Measurements from ENCODE around the gene CNIH2. TPM values are rescaled to one million over a fixed set of nuclear protein-coding genes. Genes with fewer than 3 reads are reported as not detected.
"Not testable (repeated sequence)": the region's sequence is repeated elsewhere in the genome, so short reads cannot be mapped to it uniquely, and the experiment has no call there.

The CNIH2 gene
- total and polyA plus RNA-seq, 7 experiments from 2014 or later = 1.3 to 12.3 (median 2.9) TPM; not detected in 2

- Histone ChIP-seq H3K4me1 (ENCODE audit: control insufficient read depth in 2 of 2, insufficient read depth in 2 of 2, low read length in 2 of 2) (peaks cover 16 to 34% of the 10 kb centered on the region in 2 donors), H3K36me3 (ENCODE audit: control insufficient read depth in 2 of 3, insufficient read depth in 3 of 3, low read length in 3 of 3) (peaks cover 10 to 51% (median 14%) of the 10 kb centered on the region in 3 experiments), H3K27me3 (ENCODE audit: control insufficient read depth in 2 of 2, insufficient read depth in 2 of 2, low read length in 2 of 2) (no peaks in the 10 kb centered on the region), H3K9me3 (ENCODE audit: control insufficient read depth in 2 of 3, low read length in 3 of 3) (no peaks in the 10 kb centered on the region), H3K4me3 (ENCODE audit: low read length) (no peak overlapping the region), H3K27ac (ENCODE audit: low read depth, low read length) (no peak overlapping the region)
- H3K4me3 Mint-ChIP-seq = no peak overlapping the region
- intact Hi-C loops (cut with micrococcal nuclease) = no loop called here
- peaks cover 0 to 13% (median 0%) of the 10 kb centered on the region in 5 donors for H3K27me3 Mint-ChIP-seq
- peaks cover 8 to 21% (median 11%) of the 10 kb centered on the region in 5 donors for H3K36me3 Mint-ChIP-seq
- H3K9me3 Mint-ChIP-seq = no peaks in the 10 kb centered on the region
- H3K4me1 Mint-ChIP-seq = peaks cover 12 to 42% (median 26%) of the 10 kb centered on the region in 7 donors
- ChIA-PET POLR2A (no interaction called here), CTCF (no interaction called here)
- peak overlapping the region in 2 of 9 donors; percentile 22 to 65 for H3K27ac Mint-ChIP-seq
- ATAC-seq = no peak
- no peak for DNase-seq
Measured at GRCh38 chr11:66275396-66275795, 2.6 kb upstream of the CNIH2 start.

- intact Hi-C loops (cut with micrococcal nuclease) = no loop called here
- peaks cover 11 to 40% (median 22%) of the 10 kb centered on the region in 7 donors for H3K4me1 Mint-ChIP-seq
- ChIA-PET POLR2A (interaction anchor here (0.5 kb wide), 1 partner anchor 200 kb away, joined by 3 read pairs; no protein-coding TSS in a partner anchor), CTCF (no interaction called here)
- no peak for ATAC-seq
- peak overlapping the region in 1 of 9 donors; percentile 38 for H3K27ac Mint-ChIP-seq
- no peak for DNase-seq
- H3K9me3 ChIP-seq (ENCODE audit: control insufficient read depth in 2 of 3, low read length in 3 of 3) = no peaks in the 10 kb centered on the region
- H3K4me1 ChIP-seq (ENCODE audit: control insufficient read depth in 2 of 2, insufficient read depth in 2 of 2, low read length in 2 of 2) = peaks cover 11 to 28% of the 10 kb centered on the region in 2 donors
- H3K4me3 ChIP-seq (ENCODE audit: low read length) = no peak overlapping the region
- H3K36me3 ChIP-seq (ENCODE audit: control insufficient read depth in 2 of 3, insufficient read depth in 3 of 3, low read length in 3 of 3) = peaks cover 10 to 51% (median 14%) of the 10 kb centered on the region in 3 experiments
- peaks cover 0 to 13% (median 0%) of the 10 kb centered on the region in 5 donors for H3K27me3 Mint-ChIP-seq
- peaks cover 8 to 21% (median 11%) of the 10 kb centered on the region in 5 donors for H3K36me3 Mint-ChIP-seq
- no peaks in the 10 kb centered on the region for H3K27me3 ChIP-seq (ENCODE audit: control insufficient read depth in 2 of 2, insufficient read depth in 2 of 2, low read length in 2 of 2)
- H3K4me3 Mint-ChIP-seq = no peak overlapping the region
- H3K9me3 Mint-ChIP-seq = no peaks in the 10 kb centered on the region
- no peak overlapping the region for H3K27ac ChIP-seq (ENCODE audit: low read depth, low read length)
Measured at GRCh38 chr11:66275984-66276612, 1.9 kb upstream of the CNIH2 start.

- POLR2A ChIA-PET = interaction anchor here (0.5 to 6.8 kb wide), 4 partner anchors 6 to 388 kb away, joined by 3 to 56 read pairs (median 8); partner anchors contain the start of genes RAB1B and YIF1A
- intact Hi-C loops (cut with micrococcal nuclease) = loop anchor here in 1 of 2 donors (1.0 kb wide), 1 partner anchor 7 kb away; no protein-coding TSS in a partner anchor
- H3K4me3 ChIP-seq (ENCODE audit: low read length); ATAC-seq; H3K27me3 ChIP-seq (ENCODE audit: control insufficient read depth in 2 of 2, insufficient read depth in 2 of 2, low read length in 2 of 2); H3K27ac ChIP-seq (ENCODE audit: low read depth, low read length); CTCF ChIA-PET; DNase-seq; H3K9me3 Mint-ChIP-seq; H3K9me3 ChIP-seq (ENCODE audit: control insufficient read depth in 2 of 3, low read length in 3 of 3): not testable (repeated sequence)
- H3K4me1 Mint-ChIP-seq = peaks cover 14 to 44% (median 26%) of the 10 kb centered on the region in 7 donors
- H3K36me3 Mint-ChIP-seq = peaks cover 8 to 20% (median 11%) of the 10 kb centered on the region in 5 donors
- Histone ChIP-seq H3K36me3 (ENCODE audit: control insufficient read depth in 2 of 3, insufficient read depth in 3 of 3, low read length in 3 of 3) (peaks cover 10 to 50% (median 14%) of the 10 kb centered on the region in 3 experiments), H3K4me1 (ENCODE audit: control insufficient read depth in 2 of 2, insufficient read depth in 2 of 2, low read length in 2 of 2) (peaks cover 11 to 27% of the 10 kb centered on the region in 2 donors)
- peaks cover 0 to 13% (median 0%) of the 10 kb centered on the region in 5 donors for H3K27me3 Mint-ChIP-seq
- peak overlapping the region in 1 of 9 donors; percentile 38 for H3K27ac Mint-ChIP-seq
- peak overlapping the region in 2 of 10 donors; percentile 32 to 60 for H3K4me3 Mint-ChIP-seq
Measured at GRCh38 chr11:66276619-66277018, 1.4 kb upstream of the CNIH2 start.

GRCh38 chr11:66277064-66277463 lies 911 bp upstream of the CNIH2 start:
- DNase-seq; H3K9me3 ChIP-seq (ENCODE audit: control insufficient read depth in 2 of 3, low read length in 3 of 3); ATAC-seq; H3K27me3 ChIP-seq (ENCODE audit: control insufficient read depth in 2 of 2, insufficient read depth in 2 of 2, low read length in 2 of 2); CTCF ChIA-PET; H3K9me3 Mint-ChIP-seq; H3K4me3 ChIP-seq (ENCODE audit: low read length): not testable (repeated sequence)
- peak overlapping the region in 5 of 10 donors; percentile 20 to 60 (median 47) for H3K4me3 Mint-ChIP-seq
- Histone ChIP-seq H3K4me1 (ENCODE audit: control insufficient read depth in 2 of 2, insufficient read depth in 2 of 2, low read length in 2 of 2) (peaks cover 16 to 27% of the 10 kb centered on the region in 2 donors), H3K27ac (ENCODE audit: low read depth, low read length) (peak overlapping the region; percentile 50), H3K36me3 (ENCODE audit: control insufficient read depth in 2 of 3, insufficient read depth in 3 of 3, low read length in 3 of 3) (peaks cover 8 to 45% (median 11%) of the 10 kb centered on the region in 3 experiments)
- H3K27ac Mint-ChIP-seq = peak overlapping the region in 2 of 9 donors; percentile 34 to 54
- H3K27me3 Mint-ChIP-seq = peaks cover 0 to 13% (median 0%) of the 10 kb centered on the region in 5 donors
- peaks cover 13 to 44% (median 30%) of the 10 kb centered on the region in 7 donors for H3K4me1 Mint-ChIP-seq
- peaks cover 8 to 19% (median 11%) of the 10 kb centered on the region in 5 donors for H3K36me3 Mint-ChIP-seq
- POLR2A ChIA-PET = interaction anchor here (0.6 to 6.8 kb wide), 5 partner anchors 7 to 388 kb away, joined by 3 to 56 read pairs (median 7); partner anchors contain the start of genes RAB1B and YIF1A
- intact Hi-C loops (cut with micrococcal nuclease) = loop anchor here in 1 of 2 donors (1.0 kb wide), 1 partner anchor 8 kb away; no protein-coding TSS in a partner anchor

- H3K4me3 ChIP-seq (ENCODE audit: low read length) = no peak overlapping the region
- H3K9me3 ChIP-seq (ENCODE audit: control insufficient read depth in 2 of 3, low read length in 3 of 3) = no peaks in the 10 kb centered on the region
- H3K36me3 ChIP-seq (ENCODE audit: control insufficient read depth in 2 of 3, insufficient read depth in 3 of 3, low read length in 3 of 3) = peaks cover 0 to 31% (median 0%) of the 10 kb centered on the region in 3 experiments
- H3K27ac Mint-ChIP-seq = peak overlapping the region in 4 of 9 donors; percentile 37 to 80 (median 48)
- H3K27ac ChIP-seq (ENCODE audit: low read depth, low read length) = no peak overlapping the region
- no peak for ATAC-seq
- H3K4me3 Mint-ChIP-seq = peak overlapping the region in 9 of 10 donors; percentile 44 to 81 (median 66)
- CTCF ChIA-PET = no interaction called here
- H3K27me3 Mint-ChIP-seq = peaks cover 0 to 14% (median 0%) of the 10 kb centered on the region in 5 donors
- no peaks in the 10 kb centered on the region for H3K27me3 ChIP-seq (ENCODE audit: control insufficient read depth in 2 of 2, insufficient read depth in 2 of 2, low read length in 2 of 2)
- peaks cover under 1 to 12% (median 6%) of the 10 kb centered on the region in 5 donors for H3K36me3 Mint-ChIP-seq
- H3K4me1 ChIP-seq (ENCODE audit: control insufficient read depth in 2 of 2, insufficient read depth in 2 of 2, low read length in 2 of 2) = peaks cover 21 to 22% of the 10 kb centered on the region in 2 donors
- peak in 1 of 9 donors; percentile 56 for DNase-seq
- POLR2A ChIA-PET = interaction anchor here (0.6 to 6.8 kb wide), 3 partner anchors 8 to 275 kb away, joined by 4 to 56 read pairs (median 11); partner anchors contain the start of genes RAB1B and YIF1A
- intact Hi-C loops (cut with micrococcal nuclease) = loop anchor here in 1 of 2 donors (1.0 kb wide), 1 partner anchor 10 kb away; the partner anchor contains the start of gene RAB1B
- H3K9me3 Mint-ChIP-seq = peaks cover 0 to 3% (median 0%) of the 10 kb centered on the region in 11 donors
- peaks cover 22 to 44% (median 31%) of the 10 kb centered on the region in 7 donors for H3K4me1 Mint-ChIP-seq
Measured at GRCh38 chr11:66278363-66279091, 552 bp downstream of the CNIH2 start.

All from naive thymus-derived CD4-positive, alpha-beta T cell (primary cell).